Measurements from ENCODE around the gene RWDD2A. TPM values are rescaled to one million over a fixed set of nuclear protein-coding genes. Genes with fewer than 3 reads are reported as not detected.
A peak's percentile ranks its signal among the peaks of the same experiment; 100 is the strongest.

Gene RWDD2A
- total and polyA plus RNA-seq, 2 of the 4 experiments (the other 2 are of a cell fraction): 3.9 to 4.1 TPM

- ATAC-seq (ENCODE audit: low read depth): no peak
- H3K4me2 ChIP-seq (ENCODE audit: low read depth, low read length): no peak overlapping the region
- dilution Hi-C loops (cut with HindIII; ENCODE audit: low sequenced_read_pairs, unreplicated experiment) (no loop called here), intact Hi-C loops (cut with micrococcal nuclease) (no loop called here), in situ Hi-C loops (cut with MboI; ENCODE audit: low sequenced_read_pairs) (no loop called here)
- H3K27ac ChIP-seq (ENCODE audit: insufficient read depth, low read length): no peak overlapping the region
- H3K4me3 ChIP-seq (ENCODE audit: insufficient read depth, low read depth, low read length): no peak overlapping the region
- H2BK15ac ChIP-seq (ENCODE audit: low read depth, low read length): no peak overlapping the region
- H4K20me1 ChIP-seq (ENCODE audit: insufficient read depth, low read length): peaks cover 3% of the 10 kb centered on the region; the same call in 1 of the 2 replicates
- H3K4ac ChIP-seq (ENCODE audit: low read depth, low read length): no peak overlapping the region
- H3K18ac ChIP-seq (ENCODE audit: low read depth, low read length): no peak overlapping the region
- H3K9me3 ChIP-seq (ENCODE audit: control insufficient read depth, insufficient read depth, low read length): no peaks in the 10 kb centered on the region
- no peak overlapping the region for H3K14ac ChIP-seq (replicated peaks; ENCODE audit: low read depth, low read length)
- no peaks in the 10 kb centered on the region for H3K9me1 ChIP-seq (ENCODE audit: insufficient read depth, low read length)
- no peaks in the 10 kb centered on the region for H3K4me1 ChIP-seq (ENCODE audit: control insufficient read depth, insufficient read depth, low read length)
- no peak overlapping the region for H2BK20ac ChIP-seq (ENCODE audit: low read depth, low read length)
- H3K9ac ChIP-seq (ENCODE audit: low read depth, low read length): no peak overlapping the region
- no peak overlapping the region for H4K91ac ChIP-seq (ENCODE audit: insufficient read depth, low read depth, low read length)
- ChIA-PET POLR2A (ENCODE audit: unreplicated experiment) (no interaction called here), CTCF (no interaction called here)
- peak overlapping the region; percentile 36 for H2BK5ac ChIP-seq (ENCODE audit: low read depth, low read length, poor library complexity, severe bottlenecking)
- H4K5ac ChIP-seq (ENCODE audit: low read depth, low read length): no peak overlapping the region
- H3K27me3 ChIP-seq (ENCODE audit: control insufficient read depth, insufficient read depth, low read length): no peaks in the 10 kb centered on the region
- no peak for TF ChIP-seq MAFK (IDR thresholded peaks at IDR 0.05; ENCODE audit: low read depth, low read length)
- no peak for TF ChIP-seq MAZ (IDR thresholded peaks at IDR 0.05; ENCODE audit: borderline replicate concordance, low read depth, low read length)
- no peak for TF ChIP-seq MXI1 (IDR thresholded peaks at IDR 0.05; ENCODE audit: borderline replicate concordance, low read depth, low read length)
- H2AK9ac ChIP-seq (replicated peaks; ENCODE audit: low read depth, low read length, poor library complexity): no peak overlapping the region
- peaks cover 6 to 9% of the 10 kb centered on the region in 2 experiments; a peak in 1 of 4 replicates for H3K79me1 ChIP-seq (ENCODE audit: low read depth in 1 of 2, low read length in 2 of 2)
- DNase-seq: no peak
- H2BK120ac ChIP-seq (ENCODE audit: low read depth, low read length): no peak overlapping the region
- H3K56ac ChIP-seq (ENCODE audit: extremely low read depth, insufficient read depth, low read length): no peak overlapping the region
- no peak overlapping the region for H4K8ac ChIP-seq (ENCODE audit: low read depth in 2 of 2, low read length in 2 of 2)
- BruUV-seq (replicated peaks): no TSS peak
- 100% methylated on average over 2 of the region's 5 CpGs; no CpG with 5 or more reads in 1 of the 2 experiments for WGBS, 2 experiments (ENCODE audit: extremely low coverage in 2 of 2, insufficient read length in 1 of 2)
- no peak overlapping the region for H2AK5ac ChIP-seq (ENCODE audit: low read depth, low read length)
- no peak overlapping the region for H2AFZ ChIP-seq (replicated peaks; ENCODE audit: low read length, poor library complexity)
- peaks cover 48% of the 10 kb centered on the region for H3K36me3 ChIP-seq (ENCODE audit: control insufficient read depth, insufficient read depth, low read length)
- H3K23ac ChIP-seq (ENCODE audit: low read depth, low read length): no peak overlapping the region
These were observed 25.4 kb upstream of the RWDD2A start for GRCh38 chr6:83167726-83168278.

All from IMR-90 (cell line).